GM18909 (cell line): ENCODE data around the gene HOXC13.

Experiments
- ATAC-seq: cut with Tn5 transposase; IDR thresholded peaks from one replicate; pipeline ENCODE4 v1.9.1; 2021; ENCODE audit warnings: mild to moderate bottlenecking; ENCODE audit not compliant: unreplicated experiment, poor library complexity

HOXC13 gene

DNA sequence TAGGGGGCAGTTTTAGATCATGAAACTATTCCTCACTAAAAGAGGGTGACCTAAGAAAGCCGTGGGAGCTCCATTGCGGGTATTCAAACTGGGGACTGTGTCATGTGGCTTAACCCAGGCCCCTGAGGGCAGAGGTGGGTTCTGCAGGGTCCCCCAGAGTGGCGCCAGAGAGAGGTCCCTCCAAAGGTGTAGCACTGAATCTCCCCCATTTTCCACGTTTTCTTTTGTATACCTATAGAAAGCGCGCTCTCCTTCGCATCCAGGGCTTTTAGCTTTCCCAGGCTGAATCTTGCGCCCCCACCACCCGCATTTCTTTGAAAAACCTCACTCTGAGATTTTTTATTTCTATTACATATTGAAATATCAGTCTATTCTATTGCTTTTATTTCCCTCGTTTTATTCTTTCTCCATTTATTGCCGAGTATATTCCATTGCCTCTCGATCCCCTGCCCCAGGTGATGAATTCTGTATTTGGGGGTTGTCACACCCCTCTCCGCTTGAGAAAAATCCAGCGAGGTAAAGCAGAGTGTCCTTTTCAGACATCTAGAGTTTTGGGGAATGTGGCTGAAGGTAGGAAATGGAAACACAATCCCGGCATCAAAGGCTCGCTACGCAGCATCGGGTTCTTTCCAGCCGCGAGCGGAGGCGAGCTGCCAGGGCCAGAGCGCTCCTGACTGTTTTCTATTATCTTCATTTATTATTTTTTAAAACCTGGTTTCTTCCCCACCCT, 870 bp upstream of the HOXC13 start:
- ATAC-seq, result no peak

DNA sequence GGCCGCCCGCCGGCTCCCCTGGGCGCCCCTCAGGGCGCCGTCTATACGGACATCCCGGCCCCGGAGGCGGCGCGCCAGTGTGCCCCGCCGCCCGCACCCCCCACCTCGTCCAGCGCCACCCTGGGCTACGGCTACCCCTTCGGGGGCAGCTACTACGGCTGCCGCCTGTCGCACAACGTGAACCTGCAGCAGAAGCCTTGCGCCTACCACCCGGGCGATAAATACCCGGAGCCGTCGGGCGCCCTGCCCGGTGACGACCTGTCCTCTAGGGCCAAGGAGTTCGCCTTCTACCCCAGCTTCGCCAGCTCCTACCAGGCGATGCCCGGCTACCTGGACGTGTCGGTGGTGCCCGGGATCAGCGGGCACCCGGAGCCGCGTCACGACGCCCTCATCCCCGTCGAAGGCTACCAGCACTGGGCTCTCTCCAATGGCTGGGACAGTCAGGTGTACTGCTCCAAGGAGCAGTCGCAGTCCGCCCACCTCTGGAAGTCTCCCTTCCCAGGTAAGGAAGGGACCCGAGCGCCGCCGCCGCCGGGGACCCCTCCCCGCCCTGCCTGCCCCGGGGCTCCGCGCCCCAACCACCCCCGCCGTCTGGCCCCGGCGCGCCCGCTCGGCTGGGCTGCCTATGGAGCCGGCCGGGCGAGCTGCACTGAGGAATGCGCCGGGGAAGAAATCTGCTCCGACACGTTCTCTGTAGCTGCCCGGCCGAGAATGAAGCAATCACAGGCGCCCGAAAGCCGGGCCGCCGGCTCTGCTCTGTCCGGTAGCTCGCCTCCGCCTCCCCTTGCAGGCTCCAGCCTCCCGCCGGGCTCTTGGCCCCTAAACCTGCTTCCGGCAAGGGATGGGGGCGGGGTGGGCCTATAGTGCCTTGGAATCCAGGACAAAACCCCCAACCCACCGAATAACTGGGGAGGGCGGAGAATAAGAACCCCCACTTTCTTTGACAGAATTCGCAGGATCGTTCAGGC, 794 bp downstream of the HOXC13 start:
- ATAC-seq, result no peak

DNA sequence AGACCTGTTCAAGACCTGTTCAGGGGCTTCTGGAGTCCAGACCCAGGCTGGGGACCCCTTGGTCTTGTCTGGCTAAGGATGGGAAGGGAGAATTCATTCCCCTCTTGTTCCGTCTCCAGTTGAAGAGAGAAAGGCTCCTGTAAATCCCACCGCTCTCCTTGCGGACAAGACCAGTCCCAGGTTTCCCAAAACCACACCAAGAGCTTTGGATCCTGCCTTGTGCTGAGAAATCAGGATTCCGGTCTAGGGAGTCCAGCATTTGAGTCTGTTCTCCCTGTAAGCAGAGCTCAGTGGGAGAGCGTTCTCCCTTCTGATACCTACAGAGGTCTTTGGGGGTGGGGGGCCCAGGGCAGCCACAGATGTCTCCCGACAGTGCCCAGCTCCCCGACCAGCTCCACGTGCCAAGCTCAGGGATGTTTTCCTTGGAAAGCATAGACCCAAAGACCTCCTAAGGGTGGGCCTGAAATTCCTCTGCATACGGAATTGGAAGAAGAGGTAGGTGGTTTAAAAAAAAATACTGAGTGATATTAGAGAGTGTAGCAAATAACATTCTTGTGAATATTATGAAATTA, 1.9 kb downstream of the HOXC13 start:
- no peak for ATAC-seq

DNA sequence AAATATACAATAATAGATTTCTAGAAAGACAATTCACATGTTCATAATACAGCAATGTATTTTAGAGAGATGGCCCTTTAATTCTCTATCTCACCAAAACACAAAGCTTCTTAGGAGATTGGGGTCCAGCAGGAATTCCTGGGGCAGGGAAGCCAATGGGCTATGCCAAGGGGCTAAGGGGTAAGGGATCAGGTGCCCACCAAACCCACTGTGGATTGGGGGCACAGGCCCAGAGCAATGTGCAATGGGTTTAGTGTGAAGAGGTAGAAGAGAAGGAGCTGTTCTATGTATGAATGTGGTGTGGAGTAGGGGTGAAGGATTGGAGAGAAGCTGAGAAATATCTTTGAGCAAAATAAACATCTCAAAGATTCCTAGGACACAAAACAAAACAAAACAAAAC, 2.6 kb downstream of the HOXC13 start:
- no peak for ATAC-seq

DNA sequence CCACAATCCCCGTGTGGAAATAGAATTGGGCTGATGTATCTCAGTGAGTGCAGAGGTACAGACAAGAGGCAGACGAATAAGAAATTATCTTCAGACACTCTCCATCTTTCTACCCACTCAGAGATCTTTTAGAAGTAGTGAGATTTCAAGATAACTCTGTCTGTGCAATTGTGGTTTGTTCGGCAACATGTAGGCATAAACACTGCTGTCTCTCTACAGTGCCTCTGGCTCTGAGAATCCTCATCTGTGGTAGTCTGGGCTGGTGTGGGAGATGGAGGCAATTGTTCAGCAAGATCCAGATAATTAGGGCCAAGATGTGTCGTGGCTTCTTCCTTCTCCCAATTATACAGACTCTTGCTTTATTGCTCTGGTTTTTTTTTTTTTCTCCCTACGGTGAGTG, 3.1 kb downstream of the HOXC13 start:
- no peak for ATAC-seq

DNA sequence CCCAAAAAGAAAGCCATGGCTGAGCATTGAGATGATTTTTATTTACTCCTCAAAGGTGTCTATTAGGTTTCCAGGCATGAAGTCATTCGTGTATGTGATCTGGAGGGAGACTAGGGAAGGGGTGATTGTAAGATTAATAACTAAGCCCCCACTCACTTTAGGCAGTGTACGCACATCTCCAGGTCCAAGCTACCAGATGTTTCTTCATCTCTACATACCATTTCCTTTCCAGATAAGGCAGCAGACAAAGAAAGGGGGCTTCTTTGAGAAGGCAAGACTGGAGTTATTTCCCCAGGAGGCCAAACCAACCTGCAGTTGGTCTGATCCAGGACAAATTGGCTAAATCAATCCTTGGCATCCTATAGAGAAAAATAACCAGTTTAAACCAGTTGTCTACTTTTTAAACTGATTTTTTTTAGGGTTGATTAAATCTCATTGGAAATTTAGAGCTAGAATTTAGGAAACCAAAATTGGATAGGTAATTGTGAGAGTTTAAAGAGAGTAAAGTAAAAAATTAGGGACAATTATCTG, 3.9 kb downstream of the HOXC13 start:
- no peak for ATAC-seq

DNA sequence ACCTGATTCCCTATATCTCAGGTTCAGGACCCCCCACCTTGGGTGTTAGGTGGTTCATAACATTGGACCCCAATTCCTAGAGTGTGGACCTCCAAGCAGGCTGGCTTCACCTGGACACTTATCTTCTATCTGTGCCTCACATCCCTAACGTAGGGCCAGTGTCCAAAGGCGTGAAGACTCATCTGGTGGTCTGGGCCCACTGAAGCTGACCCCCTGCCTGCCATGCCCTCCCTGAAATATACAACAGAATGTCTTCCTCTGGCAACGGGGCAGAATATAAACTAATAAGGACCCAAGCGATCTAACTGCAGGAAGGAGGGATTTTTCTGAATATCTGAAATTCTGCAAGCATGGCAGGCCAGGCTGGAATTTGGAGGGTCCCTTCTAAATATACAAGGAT, 5.6 kb downstream of the HOXC13 start:
- no peak for ATAC-seq

DNA sequence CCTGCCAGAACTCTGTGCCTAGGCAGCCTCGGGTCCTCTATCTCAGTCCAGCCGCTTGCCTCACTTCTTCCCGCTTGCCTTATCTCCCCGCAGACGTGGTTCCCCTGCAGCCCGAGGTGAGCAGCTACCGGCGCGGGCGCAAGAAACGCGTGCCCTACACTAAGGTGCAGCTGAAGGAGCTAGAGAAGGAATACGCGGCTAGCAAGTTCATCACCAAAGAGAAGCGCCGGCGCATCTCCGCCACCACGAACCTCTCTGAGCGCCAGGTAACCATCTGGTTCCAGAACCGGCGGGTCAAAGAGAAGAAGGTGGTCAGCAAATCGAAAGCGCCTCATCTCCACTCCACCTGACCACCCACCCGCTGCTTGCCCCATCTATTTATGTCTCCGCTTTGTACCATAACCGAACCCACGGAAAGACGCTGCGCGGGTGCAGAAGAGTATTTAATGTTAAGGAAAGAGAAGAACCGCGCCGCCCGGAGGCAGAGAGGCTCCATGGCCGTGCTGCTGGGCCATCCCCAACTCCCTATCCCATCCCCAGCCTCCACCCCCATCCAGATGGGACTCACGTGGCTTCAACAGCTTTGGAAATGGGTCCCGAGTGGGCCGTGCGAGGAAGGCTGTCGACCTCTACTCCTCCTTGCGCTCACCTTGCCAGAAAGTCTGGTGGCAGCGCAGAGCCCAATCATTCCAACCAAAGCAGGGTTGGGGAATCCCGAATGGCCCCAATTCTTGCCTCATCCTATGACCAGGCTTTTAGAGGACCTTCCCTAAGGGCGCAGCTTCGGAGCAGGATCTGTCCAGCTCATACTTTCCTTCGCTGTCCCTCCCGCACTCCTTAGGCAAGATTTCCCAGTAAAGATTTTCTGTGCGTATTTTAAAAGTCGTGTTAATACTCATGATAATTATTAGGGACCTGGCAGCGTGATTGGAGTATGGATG, 6.5 kb downstream of the HOXC13 start:
- ATAC-seq, result no peak

DNA sequence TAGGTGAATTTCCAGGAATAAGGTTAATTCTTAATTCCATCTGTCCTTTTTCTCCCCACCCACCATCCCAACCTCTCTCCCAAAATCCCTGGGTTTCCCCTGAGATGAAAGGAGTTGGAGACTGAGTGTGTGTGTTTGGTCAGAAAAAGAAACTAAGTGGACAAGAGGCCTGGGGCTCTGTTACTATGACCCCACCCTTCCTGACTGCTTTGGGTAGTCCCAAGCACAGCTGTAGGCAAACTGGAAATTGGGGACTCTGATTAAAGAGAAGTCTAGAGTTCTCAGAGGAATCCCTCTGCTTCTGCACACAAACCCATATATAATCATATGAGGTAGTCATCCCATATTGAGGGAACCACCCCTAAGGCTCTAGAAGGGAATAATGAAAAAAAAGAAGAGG, 9.1 kb downstream of the HOXC13 start:
- ATAC-seq, result no peak

DNA sequence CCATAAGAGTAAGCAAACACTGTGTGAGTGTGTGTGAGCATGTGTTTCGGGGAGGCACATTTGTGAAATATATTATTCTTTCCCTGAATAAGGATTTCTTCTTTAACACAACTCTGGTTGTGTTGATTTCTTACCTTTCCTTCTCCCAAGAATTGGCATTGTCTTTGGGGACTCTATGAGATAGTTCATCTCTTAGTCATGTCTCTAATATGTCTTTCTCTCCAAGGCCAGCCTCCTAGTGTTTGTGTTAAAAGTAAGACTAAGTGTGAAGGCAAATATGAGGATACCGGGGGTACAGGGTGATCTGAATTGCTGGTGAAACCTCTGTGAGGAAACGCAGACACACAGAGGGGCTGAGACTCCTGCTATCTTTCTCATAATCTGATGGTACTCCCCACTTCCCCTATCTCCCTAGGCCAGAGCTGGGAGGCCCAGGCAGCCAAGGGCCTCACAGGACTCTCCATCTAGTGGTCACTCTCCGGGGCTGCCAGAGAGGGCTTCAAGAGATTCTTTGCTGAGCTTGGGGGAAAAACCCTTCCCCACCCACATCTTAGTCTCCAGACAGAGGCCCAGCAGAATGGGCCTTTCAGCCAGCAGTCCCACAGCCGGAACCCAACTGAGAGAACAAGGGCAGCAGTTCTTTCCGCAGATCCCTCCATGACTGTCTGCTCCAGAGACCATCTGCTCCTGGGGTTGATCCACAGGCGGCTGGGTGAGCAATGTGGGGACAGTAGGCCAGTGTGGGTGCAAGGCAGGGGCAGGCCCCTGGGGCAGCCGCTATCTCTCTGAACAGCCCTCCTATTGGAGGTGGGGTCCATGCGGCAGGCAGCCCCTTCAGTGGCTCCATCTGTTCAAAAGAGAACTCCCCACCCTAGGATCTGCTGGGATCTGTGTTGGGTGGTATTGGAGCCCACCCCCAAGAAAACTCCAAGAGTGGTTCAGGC, 10.3 kb downstream of the HOXC13 start:
- ATAC-seq, result no peak

DNA sequence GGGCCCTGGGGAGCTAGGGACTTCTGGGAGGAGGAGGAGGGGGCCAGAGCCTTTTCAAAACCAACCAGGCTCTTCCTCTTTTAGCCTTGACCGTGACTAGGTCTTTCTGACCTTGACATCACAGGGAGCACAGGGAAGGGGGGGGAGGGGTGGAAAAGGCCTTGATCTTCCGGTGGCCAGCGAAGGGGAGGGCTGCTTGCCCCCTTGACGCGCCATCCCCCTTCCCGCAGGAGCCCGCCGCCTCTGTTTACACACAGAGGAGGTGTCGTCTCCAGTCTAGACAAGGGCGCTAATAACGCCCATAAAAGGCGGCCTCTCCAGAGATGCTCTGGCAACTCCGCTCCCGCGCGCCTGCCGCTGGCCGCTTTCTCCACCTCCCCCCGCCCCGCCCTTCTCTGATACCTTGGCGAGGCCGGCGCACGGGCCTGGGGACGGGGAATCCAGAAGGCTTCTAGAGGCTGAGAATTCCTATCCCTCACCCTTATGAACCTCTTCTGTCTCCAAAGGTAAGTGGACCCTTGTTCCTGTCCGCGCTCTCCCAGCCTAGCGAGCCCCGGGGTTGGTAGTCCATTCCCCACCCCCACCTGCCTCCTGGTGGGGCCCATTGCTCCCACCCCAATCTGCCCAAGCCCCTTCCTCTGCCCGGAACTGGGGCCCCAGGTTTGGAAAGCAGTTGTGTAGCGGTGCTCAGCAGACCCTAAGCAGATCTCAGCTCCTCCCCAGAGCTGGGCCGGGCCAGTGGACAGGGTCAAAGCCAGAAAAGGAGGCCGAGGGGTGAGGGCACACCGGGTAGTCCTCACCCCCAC, 11.2 kb downstream of the HOXC13 start:
- no peak for ATAC-seq

DNA sequence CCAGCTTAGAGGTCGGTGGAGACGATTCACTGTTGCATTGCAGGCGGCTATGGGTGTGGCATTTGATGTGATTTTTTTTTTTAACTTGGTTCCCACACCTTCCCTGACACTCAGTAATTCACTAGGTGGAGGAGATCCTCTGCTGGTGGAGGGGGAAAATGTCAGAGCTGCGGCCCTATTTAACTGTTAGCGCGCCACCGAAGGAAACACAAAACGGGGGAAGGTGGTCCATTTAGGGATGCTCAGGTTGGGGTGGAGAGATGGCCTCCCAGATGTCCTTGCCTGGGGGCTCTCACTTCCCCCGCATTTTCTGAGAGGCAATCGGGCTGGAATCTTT, 11.8 kb downstream of the HOXC13 start:
- ATAC-seq, result no peak

DNA sequence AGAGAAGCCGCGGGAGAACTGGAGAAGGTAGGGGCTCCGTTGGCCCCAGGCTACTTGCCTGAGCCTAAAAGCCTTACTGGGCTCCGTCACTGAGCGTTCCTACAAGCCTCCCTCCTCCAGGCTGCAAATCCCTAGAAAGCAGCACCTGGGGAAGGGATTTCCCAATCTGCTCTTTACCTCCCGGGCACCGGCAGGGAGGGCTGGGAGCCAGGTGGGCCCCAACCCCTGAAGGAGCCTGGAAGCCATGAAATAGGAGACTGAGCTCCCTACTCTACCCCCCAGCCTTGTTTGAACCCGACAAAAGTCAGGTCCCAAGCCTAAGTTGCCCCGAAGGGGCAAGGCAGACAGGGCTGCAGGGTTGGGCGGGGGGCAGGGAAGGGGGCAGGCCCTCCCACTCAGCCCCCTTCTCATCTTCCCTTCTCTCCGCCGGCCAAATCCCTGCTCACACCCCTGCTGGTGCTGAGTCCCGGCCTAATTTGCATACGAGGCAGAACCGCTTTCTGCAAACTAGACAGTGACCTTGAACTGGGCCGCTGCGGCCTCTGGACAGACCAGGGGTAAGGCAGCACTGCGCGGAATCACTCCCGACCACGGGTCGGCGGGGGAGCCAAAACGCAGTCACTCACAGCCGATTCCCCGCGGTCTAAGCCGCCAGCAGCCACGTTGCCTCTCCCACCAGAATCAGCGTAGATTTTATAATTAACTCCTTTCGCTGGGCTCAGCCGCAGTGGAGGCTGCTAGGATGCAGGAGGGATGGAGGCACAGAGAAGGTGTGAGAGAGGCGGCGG, 12.4 kb downstream of the HOXC13 start:
- ATAC-seq, result no peak

DNA sequence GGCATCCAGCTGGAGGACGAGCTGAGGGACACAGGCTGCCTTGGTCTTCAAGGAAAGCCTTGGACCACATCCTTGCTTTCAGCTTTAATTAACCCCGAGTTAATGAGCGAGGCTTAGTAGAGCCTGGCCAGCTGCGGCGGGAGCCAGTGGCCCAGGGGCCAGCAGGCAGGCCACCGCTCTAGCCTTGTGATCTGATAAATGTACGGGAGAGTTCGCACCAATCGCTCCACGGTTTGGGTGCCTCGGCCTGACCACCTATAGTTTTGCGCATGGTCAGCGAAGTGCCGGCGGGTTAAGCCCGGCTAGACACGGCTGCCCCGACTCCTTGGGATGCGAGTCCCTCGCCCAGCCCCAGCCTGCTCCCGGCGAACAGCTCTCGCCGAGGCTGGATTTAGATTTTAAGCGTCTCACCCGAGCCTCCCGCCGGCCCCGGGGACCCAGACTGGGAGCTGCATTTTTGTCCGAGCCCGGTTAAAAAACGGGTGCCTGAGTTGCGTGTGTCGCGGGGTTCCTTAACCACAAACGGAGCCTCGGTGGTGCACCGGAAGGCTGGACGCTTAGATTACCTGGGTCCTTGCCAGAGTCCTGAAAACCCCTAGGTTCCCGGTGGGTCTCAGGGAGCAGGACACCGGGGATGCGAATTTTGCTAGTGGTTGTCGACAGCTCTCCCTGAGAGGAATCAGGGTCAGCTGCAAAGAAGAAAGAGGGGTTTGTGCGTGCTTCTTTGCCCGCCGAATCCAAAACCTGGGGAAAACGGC, 13.1 kb downstream of the HOXC13 start:
- no peak for ATAC-seq

DNA sequence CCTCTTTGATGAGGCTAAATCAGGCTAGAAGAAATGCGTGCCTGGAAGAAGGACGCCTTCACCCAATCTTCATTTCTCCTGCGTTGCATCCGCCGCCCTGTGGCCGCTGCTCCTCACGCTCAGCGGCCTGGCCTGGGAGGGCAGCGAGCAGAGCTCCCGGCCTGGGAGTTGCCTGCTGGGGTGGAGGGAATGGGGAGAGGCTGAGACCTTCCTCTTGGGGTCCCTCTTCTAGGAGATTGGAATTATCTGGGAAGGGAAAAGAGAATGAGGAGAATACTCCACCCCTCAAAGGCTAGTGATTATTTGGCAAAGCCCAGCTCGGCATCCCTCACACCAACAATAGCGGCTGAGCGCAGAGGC, 13.7 kb downstream of the HOXC13 start:
- ATAC-seq, result no peak

DNA sequence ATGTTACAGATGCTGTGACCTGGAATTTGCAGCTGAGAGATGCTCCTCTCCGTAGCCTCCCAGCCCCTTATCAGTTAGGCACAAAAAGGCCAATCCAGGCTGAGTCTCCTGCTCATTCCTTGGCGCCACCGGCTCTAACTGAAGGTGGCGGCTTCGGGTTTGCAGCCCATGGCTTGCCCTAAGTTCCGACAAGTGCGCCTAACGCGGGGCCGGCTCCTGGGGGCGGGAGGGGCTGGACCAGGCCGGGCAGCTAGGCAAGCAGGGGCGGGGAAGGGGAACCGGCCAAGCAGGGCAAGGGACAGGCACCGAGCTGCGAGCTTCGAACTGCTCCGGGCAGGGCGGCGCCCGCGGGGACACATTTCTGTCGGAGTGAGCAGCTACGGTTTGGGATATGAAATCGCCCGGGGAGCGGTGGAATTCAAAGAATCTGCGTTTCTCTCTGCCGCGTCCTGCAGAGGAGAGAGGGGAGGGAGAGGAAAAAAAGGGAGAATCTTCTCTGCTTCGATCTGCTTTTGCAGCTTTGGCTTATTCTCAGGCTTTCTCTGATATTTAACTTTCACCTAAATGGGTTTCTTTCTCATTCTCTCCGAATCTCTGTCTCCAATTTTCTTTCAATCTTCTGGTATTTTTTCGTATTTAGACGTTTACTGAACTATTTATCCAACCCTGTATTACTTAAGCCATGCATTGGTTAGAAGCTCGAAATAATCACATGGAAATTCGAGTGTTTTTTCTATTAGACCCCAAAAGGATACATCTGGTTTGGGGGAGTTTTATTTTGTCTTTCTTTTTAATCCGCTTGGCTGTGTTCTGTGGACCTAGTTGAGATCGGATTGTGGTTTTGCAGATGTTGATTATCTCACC, 14.5 kb downstream of the HOXC13 start:
- ATAC-seq, result no peak
